Nephron (organoid): ENCODE results near the gene TRIM54.

Experiments
- H3K27ac Mint-ChIP-seq, 3 experiments: 2 replicates each; pipeline ENCODE4 v1.8.0; 2020; ENCODE audit warnings: mixed read lengths in 3 of 3, mild to moderate bottlenecking in 2 of 3, moderate library complexity in 1 of 3
- H3K27me3 Mint-ChIP-seq: 2 replicates; pipeline ENCODE4 v1.8.0; 2021; ENCODE audit warnings: low read depth, mild to moderate bottlenecking, moderate library complexity, mixed read lengths
- H3K36me3 Mint-ChIP-seq: 2 replicates; pipeline ENCODE4 v1.8.0; 2020; ENCODE audit warnings: low read depth, mixed read lengths
- H3K4me1 Mint-ChIP-seq: 2 replicates; pipeline ENCODE4 v1.8.0; 2020; ENCODE audit warnings: mixed read lengths
- H3K4me3 Mint-ChIP-seq, 3 experiments: 2 replicates each; pipeline ENCODE4 v1.8.0; 2020; ENCODE audit warnings: mild to moderate bottlenecking in 3 of 3, mixed read lengths in 3 of 3, moderate library complexity in 2 of 3
- H3K9me3 Mint-ChIP-seq: 2 replicates; pipeline ENCODE4 v1.8.0; 2020; ENCODE audit warnings: mixed read lengths
- CTCF ChIP-seq, 3 experiments: fragments of 200-600 bp; sonication (generic); IDR thresholded peaks; one replicate each; pipeline ENCODE4 v1.5.0; 2021; ENCODE audit warnings: antibody characterized with exemption in 3 of 3; ENCODE audit not compliant: unreplicated experiment in 3 of 3

The TRIM54 gene

GRCh38 chr2:27245626-27246025 is 36.6 kb upstream of the TRIM54 start:
- no peak overlapping the region for H3K4me3 Mint-ChIP-seq
- peaks cover 25% of the 10 kb centered on the region for H3K36me3 Mint-ChIP-seq
- H3K27ac Mint-ChIP-seq = no peak overlapping the region
- no peaks in the 10 kb centered on the region for H3K27me3 Mint-ChIP-seq
- H3K9me3 Mint-ChIP-seq = no peaks in the 10 kb centered on the region
- no peak for TF ChIP-seq CTCF (IDR thresholded peaks at IDR 0.05; ENCODE audit: unreplicated experiment in 3 of 3)
- H3K4me1 Mint-ChIP-seq = peaks cover 20% of the 10 kb centered on the region

GRCh38 chr2:27247893-27248292 is 34.3 kb upstream of the TRIM54 start:
- peak overlapping the region; percentile 1 to 52 (median 43) for H3K27ac Mint-ChIP-seq
- peaks cover 27% of the 10 kb centered on the region for H3K4me1 Mint-ChIP-seq
- H3K9me3 Mint-ChIP-seq = no peaks in the 10 kb centered on the region
- H3K27me3 Mint-ChIP-seq = peaks cover 9% of the 10 kb centered on the region
- peaks cover 9% of the 10 kb centered on the region for H3K36me3 Mint-ChIP-seq
- no peak overlapping the region for H3K4me3 Mint-ChIP-seq
- no peak for TF ChIP-seq CTCF (IDR thresholded peaks at IDR 0.05; ENCODE audit: unreplicated experiment in 3 of 3)

GRCh38 chr2:27249159-27249890 is 32.9 kb upstream of the TRIM54 start:
- Mint-ChIP-seq H3K36me3 (no peaks in the 10 kb centered on the region), H3K4me1 (peaks cover 27% of the 10 kb centered on the region), H3K27me3 (peaks cover 10% of the 10 kb centered on the region), H3K9me3 (no peaks in the 10 kb centered on the region), H3K27ac (peak overlapping the region; percentile 68 to 96 (median 90)), H3K4me3 (peak overlapping the region in 1 of 3 experiments; percentile 7)
- TF ChIP-seq CTCF (IDR thresholded peaks at IDR 0.05; ENCODE audit: unreplicated experiment in 3 of 3) = no peak

- Mint-ChIP-seq H3K9me3 (no peaks in the 10 kb centered on the region), H3K4me3 (no peak overlapping the region), H3K4me1 (peaks cover 27% of the 10 kb centered on the region), H3K27me3 (peaks cover 17% of the 10 kb centered on the region), H3K36me3 (no peaks in the 10 kb centered on the region), H3K27ac (peak overlapping the region; percentile 68 to 96 (median 90))
- TF ChIP-seq CTCF (IDR thresholded peaks at IDR 0.05; ENCODE audit: unreplicated experiment in 3 of 3) = peak; percentile 60 to 83 (median 77)
These were observed 32.2 kb upstream of the TRIM54 start for GRCh38 chr2:27249891-27250651.

- Mint-ChIP-seq H3K36me3 (no peaks in the 10 kb centered on the region), H3K27me3 (peaks cover 20% of the 10 kb centered on the region), H3K27ac (peak overlapping the region in 2 of 3 experiments; percentile 46 to 90), H3K9me3 (no peaks in the 10 kb centered on the region), H3K4me3 (no peak overlapping the region), H3K4me1 (peaks cover 33% of the 10 kb centered on the region)
- no peak for TF ChIP-seq CTCF (IDR thresholded peaks at IDR 0.05; ENCODE audit: unreplicated experiment in 3 of 3)
These were observed 31.4 kb upstream of the TRIM54 start for GRCh38 chr2:27250652-27251379.
